ACC112 (cell line): ENCODE measurements around the gene MICB.
"Not testable (repeated sequence)": the region's sequence is repeated elsewhere in the genome, so short reads cannot be mapped to it uniquely, and the experiment has no call there.

Experiments used
- H2AFZ ChIP-seq: fragments of 200-600 bp; sonication (generic); one replicate; pipeline ENCODE4 v1.6.0; 2017; ENCODE audit warnings: antibody characterized with exemption, low read length; ENCODE audit not compliant: unreplicated experiment
- H3K27ac ChIP-seq: fragments of 200-600 bp; sonication (generic); 2 replicates; pipeline ENCODE4 v1.5.1; 2014; ENCODE audit warnings: low read depth, mild to moderate bottlenecking, antibody characterized with exemption, low read length, moderate library complexity
- H3K27me3 ChIP-seq: fragments of 200-600 bp; sonication (generic); 2 replicates; pipeline ENCODE4 v1.6.1; 2014; ENCODE audit warnings: mild to moderate bottlenecking, antibody characterized with exemption, low read length, moderate library complexity, mixed read lengths; ENCODE audit not compliant: insufficient read depth
- H3K36me3 ChIP-seq: fragments of 200-600 bp; sonication (generic); 2 replicates; pipeline ENCODE4 v1.6.1; 2016; ENCODE audit warnings: mild to moderate bottlenecking, antibody characterized with exemption, low read length, moderate library complexity, mixed read lengths; ENCODE audit not compliant: insufficient read depth
- H3K4me1 ChIP-seq: fragments of 200-600 bp; sonication (generic); one replicate; pipeline ENCODE4 v1.6.1; 2016; ENCODE audit warnings: low read length, mixed read lengths; ENCODE audit not compliant: insufficient read depth, unreplicated experiment, control insufficient read depth
- H3K4me3 ChIP-seq: fragments of 200-600 bp; sonication (generic); 2 replicates; pipeline ENCODE4 v1.5.1; 2014; ENCODE audit warnings: mild to moderate bottlenecking, low read depth, low read length
- H3K79me2 ChIP-seq: fragments of 200-600 bp; sonication (generic); one replicate; pipeline ENCODE4 v1.6.0; 2016; ENCODE audit warnings: low read length; ENCODE audit not compliant: control insufficient read depth, unreplicated experiment, insufficient read depth

Gene MICB

DNA sequence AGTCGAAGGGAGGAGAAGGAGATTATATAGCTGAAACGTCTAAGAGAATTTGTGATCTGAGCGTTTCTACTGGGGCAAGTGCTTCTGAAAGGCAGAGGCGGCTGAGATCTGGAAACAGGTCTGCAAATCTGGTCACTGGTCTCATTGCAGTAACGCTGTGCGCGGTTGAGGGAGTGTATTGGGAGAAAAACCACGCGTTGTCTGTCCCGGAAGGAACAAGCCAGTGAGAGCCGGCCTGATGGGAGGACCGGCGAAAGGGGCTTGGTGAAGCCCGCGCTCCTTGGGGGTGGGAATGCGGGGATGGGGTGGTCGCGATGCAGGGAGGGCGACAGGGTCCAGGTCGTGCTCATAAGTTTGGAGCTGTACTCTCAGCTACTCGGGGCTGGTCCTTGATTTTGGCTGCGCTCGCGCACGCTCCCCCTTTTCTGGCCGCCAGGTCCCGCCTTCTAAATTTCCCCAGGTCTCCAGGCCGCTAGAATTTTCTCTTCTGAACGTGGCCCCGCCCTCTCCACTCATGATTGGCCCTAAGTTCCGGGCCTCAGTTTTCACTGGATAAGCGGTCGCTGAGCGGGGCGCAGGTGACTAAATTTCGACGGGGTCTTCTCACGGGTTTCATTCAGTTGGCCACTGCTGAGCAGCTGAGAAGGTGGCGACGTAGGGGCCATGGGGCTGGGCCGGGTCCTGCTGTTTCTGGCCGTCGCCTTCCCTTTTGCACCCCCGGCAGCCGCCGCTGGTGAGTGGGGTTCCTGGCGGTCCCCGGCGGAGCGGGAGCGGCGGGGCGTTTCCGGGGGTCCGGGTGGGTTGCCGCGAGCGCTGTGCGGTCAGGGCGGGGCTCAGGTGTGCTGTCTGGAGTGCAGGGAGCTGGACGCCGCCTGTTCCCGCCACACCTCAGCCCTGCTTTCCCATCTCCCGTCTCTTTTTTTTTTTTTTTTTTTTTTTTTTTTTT, at the start of gene MICB:
Gene MICB, plus strand, starts transcription at position 615 of the 946 bp plus-strand sequence. Its CDS starts 49 bp downstream, at position 664.
- H3K27ac ChIP-seq = peak within 1 kb of the TSS; percentile 40
- no peak within 1 kb of the TSS for H2AFZ ChIP-seq
- H3K4me1 ChIP-seq = peaks cover 26% of the 10 kb centered on the region
- H3K27me3 ChIP-seq = no peaks in the 10 kb centered on the region
- peak within 1 kb of the TSS; percentile 77 for H3K4me3 ChIP-seq
- no peaks in the 10 kb centered on the region for H3K36me3 ChIP-seq
- H3K79me2 ChIP-seq = peaks cover 56% of the 10 kb centered on the region

DNA sequence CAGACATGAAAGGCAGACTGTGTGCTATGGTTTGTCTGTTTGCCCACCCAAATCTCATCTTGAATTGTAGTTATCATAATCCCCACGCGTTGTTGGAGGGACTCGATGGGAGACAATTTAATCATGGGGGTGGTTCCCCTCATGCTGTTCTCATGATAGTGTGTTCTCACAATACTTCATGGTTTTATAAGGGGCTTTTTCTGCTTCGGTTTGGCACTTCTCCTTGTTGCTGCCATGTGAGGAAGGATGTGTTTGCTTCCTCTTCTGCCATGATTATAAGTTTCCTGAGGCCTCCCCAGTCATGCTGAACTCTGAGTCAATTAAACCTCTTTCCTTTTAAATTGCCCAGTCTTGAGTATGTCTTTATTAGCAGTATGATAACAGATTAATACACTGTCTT, 47.2 kb upstream of the MICB start:
- Histone ChIP-seq H3K79me2 (no peaks in the 10 kb centered on the region), H2AFZ (no peak overlapping the region), H3K27ac (no peak overlapping the region), H3K4me3 (no peak overlapping the region), H3K36me3 (no peaks in the 10 kb centered on the region), H3K27me3 (peaks cover 20% of the 10 kb centered on the region), H3K4me1 (no peaks in the 10 kb centered on the region)

DNA sequence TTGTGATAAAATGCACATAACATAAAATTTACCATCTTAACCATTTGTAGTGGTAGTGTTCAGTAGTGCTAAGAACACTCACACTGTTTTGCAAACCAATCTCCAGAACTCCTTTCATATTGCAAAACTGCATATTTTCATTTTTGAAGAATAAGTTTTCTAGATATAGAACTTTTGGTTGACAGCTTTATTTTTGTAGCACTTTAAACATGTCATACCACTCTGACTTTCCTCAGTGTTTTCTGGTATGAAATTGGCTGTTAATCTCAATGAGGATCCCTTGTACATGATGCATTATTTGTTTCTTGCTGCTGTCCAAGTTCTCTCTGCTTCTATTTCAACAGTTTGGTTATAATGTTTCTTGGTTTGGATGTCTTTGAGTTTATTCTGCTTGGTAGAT, 45.1 kb upstream of the MICB start:
- Histone ChIP-seq H2AFZ (no peak overlapping the region), H3K36me3 (no peaks in the 10 kb centered on the region), H3K4me3 (no peak overlapping the region), H3K4me1 (no peaks in the 10 kb centered on the region), H3K27me3 (peaks cover 20% of the 10 kb centered on the region), H3K27ac (no peak overlapping the region), H3K79me2 (no peaks in the 10 kb centered on the region)

GRCh38 chr6:31453259-31453658, 44.7 kb upstream of the MICB start:
- H3K27ac ChIP-seq = no peak overlapping the region
- no peaks in the 10 kb centered on the region for H3K36me3 ChIP-seq
- H3K4me3 ChIP-seq = no peak overlapping the region
- no peaks in the 10 kb centered on the region for H3K4me1 ChIP-seq
- no peak overlapping the region for H2AFZ ChIP-seq
- H3K27me3 ChIP-seq = peaks cover 20% of the 10 kb centered on the region
- no peaks in the 10 kb centered on the region for H3K79me2 ChIP-seq

DNA sequence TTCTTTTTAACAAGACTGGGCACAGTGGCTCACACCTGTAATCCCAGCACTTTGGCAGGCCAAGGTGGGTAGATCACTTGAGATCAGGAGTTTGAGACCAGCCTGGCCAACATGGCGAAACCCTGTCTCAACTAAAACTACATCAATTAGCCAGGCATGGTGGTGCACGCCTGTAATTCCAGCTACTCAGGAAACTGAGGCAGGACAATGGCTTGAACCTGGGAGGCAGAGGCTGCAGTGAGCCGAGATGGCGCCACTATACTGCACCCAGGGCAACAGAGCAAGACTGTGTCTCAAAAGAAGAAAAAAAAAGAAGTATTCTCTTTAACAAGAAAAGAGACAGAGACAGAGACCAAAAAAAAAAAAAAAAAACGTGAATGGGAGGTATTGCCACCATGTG, 38.1 kb upstream of the MICB start:
- H3K27me3 ChIP-seq, H3K79me2 ChIP-seq, H3K27ac ChIP-seq, H3K4me3 ChIP-seq, H3K36me3 ChIP-seq, H2AFZ ChIP-seq: not testable (repeated sequence)
- H3K4me1 ChIP-seq = peaks cover 16% of the 10 kb centered on the region

- no peaks in the 10 kb centered on the region for H3K27me3 ChIP-seq
- H3K27ac ChIP-seq = no peak overlapping the region
- peaks cover 2% of the 10 kb centered on the region for H3K79me2 ChIP-seq
- peaks cover 16% of the 10 kb centered on the region for H3K4me1 ChIP-seq
- H3K36me3 ChIP-seq = peaks cover 8% of the 10 kb centered on the region; the same call in 1 of the 2 replicates
- no peak overlapping the region for H3K4me3 ChIP-seq
- no peak overlapping the region for H2AFZ ChIP-seq
Measured at GRCh38 chr6:31460361-31461025, 37.5 kb upstream of the MICB start.

GRCh38 chr6:31462026-31462963, 35.6 kb upstream of the MICB start:
- Histone ChIP-seq H3K27ac (peak overlapping the region; percentile 46), H3K79me2 (peaks cover 2% of the 10 kb centered on the region), H3K36me3 (peaks cover 8% of the 10 kb centered on the region; the same call in 1 of the 2 replicates), H3K4me1 (peaks cover 16% of the 10 kb centered on the region), H3K27me3 (no peaks in the 10 kb centered on the region), H3K4me3 (no peak overlapping the region; the same call in 1 of the 2 replicates), H2AFZ (peak overlapping the region; percentile 80)

DNA sequence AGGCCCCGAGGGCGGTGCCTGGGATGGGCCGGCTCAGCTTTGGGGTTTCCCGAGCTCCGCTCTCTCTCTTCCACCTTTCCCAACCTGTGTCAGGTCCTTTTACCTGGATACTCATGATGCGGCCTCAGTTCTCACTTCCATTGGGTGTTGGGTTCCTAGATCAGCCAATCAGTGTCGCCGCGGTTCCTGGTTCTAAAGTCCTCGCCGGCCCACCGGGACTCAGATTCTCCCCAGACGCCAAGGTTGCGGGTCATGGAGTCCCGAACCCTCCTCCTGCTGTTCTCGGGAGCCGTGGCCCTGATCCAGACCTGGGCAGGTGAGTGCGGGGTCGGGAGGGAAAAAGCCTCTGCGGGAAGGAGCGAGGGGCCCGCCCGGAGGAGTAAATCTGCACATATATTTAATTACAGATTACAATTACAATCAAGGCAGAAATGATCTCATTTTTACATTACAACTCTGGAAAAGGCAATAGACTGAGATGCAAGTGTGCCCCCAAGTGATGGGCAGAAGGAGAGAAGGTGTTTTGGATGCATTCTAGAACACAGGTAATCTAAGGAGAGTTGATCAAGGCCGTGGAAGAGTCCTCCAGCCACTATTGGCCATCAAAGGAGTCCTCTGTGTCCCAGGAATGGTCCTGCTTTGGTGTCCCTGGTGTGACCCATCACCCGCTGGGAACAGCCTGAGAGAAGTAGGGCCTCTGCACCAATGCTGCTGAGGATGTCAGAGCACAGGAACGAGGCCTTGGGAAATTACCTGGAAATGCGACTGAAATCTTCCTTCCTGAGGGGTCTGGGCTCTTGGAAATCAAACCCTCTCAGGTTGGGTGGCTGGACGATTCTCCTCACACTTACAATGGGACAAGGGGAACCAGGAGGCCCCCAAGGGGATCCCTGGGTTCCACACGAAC, 34.7 kb upstream of the MICB start:
- peak overlapping the region; percentile 46; the same call in 1 of the 2 replicates for H3K27ac ChIP-seq
- H3K36me3 ChIP-seq = peaks cover 8% of the 10 kb centered on the region; the same call in 1 of the 2 replicates
- H3K4me1 ChIP-seq = peaks cover 16% of the 10 kb centered on the region
- H3K27me3 ChIP-seq = no peaks in the 10 kb centered on the region
- H3K79me2 ChIP-seq = peaks cover 2% of the 10 kb centered on the region
- H2AFZ ChIP-seq = peak overlapping the region; percentile 80
- peak overlapping the region; percentile 75 for H3K4me3 ChIP-seq

DNA sequence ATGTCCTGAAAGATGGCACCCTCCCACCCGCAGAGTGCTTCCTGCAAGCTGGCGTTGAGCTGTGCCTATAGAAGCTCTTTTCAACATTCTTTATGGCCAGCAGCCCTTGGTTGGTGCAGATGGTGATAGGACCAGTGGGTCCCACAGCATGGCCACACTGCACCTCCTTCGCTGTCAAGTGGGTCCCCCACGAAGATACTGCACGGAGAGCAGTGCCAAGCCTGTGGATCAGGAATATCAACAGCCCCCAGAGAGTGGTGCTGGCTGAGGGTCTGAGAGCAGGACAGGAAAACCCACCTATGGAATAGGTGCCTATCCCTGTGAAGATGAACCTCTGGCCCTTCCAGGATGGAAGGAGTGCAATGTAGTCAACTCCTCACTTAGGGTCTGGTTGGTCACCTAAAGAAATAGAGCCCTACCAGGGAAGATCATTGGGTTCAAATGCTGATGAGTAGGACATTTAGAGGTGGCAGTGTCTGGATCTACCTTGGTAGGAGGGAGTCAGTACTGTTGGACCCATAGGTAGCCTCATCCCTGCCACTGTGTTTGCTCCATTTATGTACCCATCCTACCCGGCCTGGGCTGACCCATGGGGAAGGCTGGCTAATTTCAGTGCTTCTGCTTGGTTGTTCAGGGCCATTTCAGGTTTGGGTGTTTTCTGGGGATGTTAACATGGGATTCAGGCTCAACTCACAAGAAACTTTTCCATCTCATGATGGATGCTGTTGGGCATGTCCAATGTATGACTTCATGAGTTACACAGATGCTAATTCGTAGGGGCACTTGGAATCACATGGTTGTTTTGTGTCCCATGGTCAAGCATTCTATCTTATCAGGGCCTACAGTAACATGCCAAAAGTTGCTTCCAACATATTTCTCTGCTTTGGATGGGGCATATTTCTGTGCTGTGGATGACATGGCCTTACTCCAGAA, 33.4 kb upstream of the MICB start:
- H3K4me3 ChIP-seq = peak overlapping the region; percentile 75; the same call in 1 of the 2 replicates
- H3K4me1 ChIP-seq = peaks cover 16% of the 10 kb centered on the region
- no peak overlapping the region for H2AFZ ChIP-seq
- H3K36me3 ChIP-seq = peaks cover 8% of the 10 kb centered on the region; the same call in 1 of the 2 replicates
- no peaks in the 10 kb centered on the region for H3K27me3 ChIP-seq
- H3K27ac ChIP-seq = no peak overlapping the region
- H3K79me2 ChIP-seq = peaks cover 2% of the 10 kb centered on the region
